Germinal center (tissue), 1 donor: ENCODE data around the gene IGSF5.

Source experiments
- DNase-seq: peaks from one replicate; pipeline ENCODE4 v3.0.0; 2012; ENCODE audit warnings: mixed read lengths, low spot score

The IGSF5 gene

GRCh38 chr21:39825250-39825649 lies 80.3 kb downstream of the IGSF5 start:
- DNase-seq, result no peak

- no peak for DNase-seq
Observed at GRCh38 chr21:39834543-39834942, 89.6 kb downstream of the IGSF5 start.

GRCh38 chr21:39837861-39838359 lies 92.9 kb downstream of the IGSF5 start:
- DNase-seq, result no peak

- DNase-seq, result no peak
Observed at GRCh38 chr21:39840373-39841097, 95.6 kb downstream of the IGSF5 start.

GRCh38 chr21:39842741-39843459 lies 97.9 kb downstream of the IGSF5 start:
- no peak for DNase-seq

- DNase-seq, result no peak
Observed at GRCh38 chr21:39843483-39843882, 98.5 kb downstream of the IGSF5 start.

GRCh38 chr21:39843916-39844315 lies 98.9 kb downstream of the IGSF5 start:
- no peak for DNase-seq

GRCh38 chr21:39845571-39846130 lies 100.7 kb downstream of the IGSF5 start:
- no peak for DNase-seq

- DNase-seq, result no peak
Observed at GRCh38 chr21:39847877-39848276, 102.9 kb downstream of the IGSF5 start.

GRCh38 chr21:39849014-39849655 lies 104.2 kb downstream of the IGSF5 start:
- no peak for DNase-seq

- no peak for DNase-seq
Observed at GRCh38 chr21:39850333-39850732, 105.3 kb downstream of the IGSF5 start.

GRCh38 chr21:39851002-39851618 lies 106.1 kb downstream of the IGSF5 start:
- no peak for DNase-seq
